SK-N-SH (cell line): ENCODE data around the gene DLL1. TPM values are rescaled to one million over a fixed set of nuclear protein-coding genes. Genes with fewer than 3 reads are reported as not detected.

ENCODE experiments used
- CTCF ChIA-PET: fragments of 300-600, 350-600 bp; formaldehyde crosslinking; extraction: SDS; loops from one replicate; lab custom pipeline; 2021; lab: Yijun Ruan, JAX
- POLR2A ChIA-PET: fragments of 350-600 bp; sonication (Branson Sonifier 250); formaldehyde crosslinking; extraction: SDS; loops from one replicate; lab custom pipeline; 2020; ENCODE audit warnings: antibody characterized with exemption, inconsistent platforms; lab: Yijun Ruan, JAX
- DNase-seq: peaks from one replicate; pipeline ENCODE4 v3.0.0; 2012
- H2AFZ ChIP-seq: fragments of 200-600 bp; sonication (generic); 2 replicates; pipeline ENCODE4 v1.8.1; 2016; ENCODE audit warnings: antibody characterized with exemption, mild to moderate bottlenecking, low read depth
- H3F3A ChIP-seq: fragments of 200-600 bp; sonication (generic); replicated peaks from 2 replicates; pipeline ENCODE3; 2016; ENCODE audit warnings: antibody characterized with exemption, mild to moderate bottlenecking; ENCODE audit not compliant: insufficient read depth
- H3K27ac ChIP-seq, 2 experiments: fragments of 200-500 bp in 1 of 2; fragments of 200-600 bp in 1 of 2; sonication (Bioruptor generic) in 1 of 2; sonication (generic), shearing (Covaris generic) in 1 of 2; 2 replicates each; pipeline versions ENCODE4 v1.5.1 to v1.6.1; 2014 to 2016; ENCODE audit warnings: low read depth in 2 of 2, inconsistent platforms in 1 of 2, low read length in 1 of 2, mild to moderate bottlenecking in 1 of 2, mixed read lengths in 1 of 2
- H3K27me3 ChIP-seq: fragments of 200-600 bp; sonication (generic), shearing (Covaris generic); 2 replicates; pipeline ENCODE4 v1.6.1; 2016; ENCODE audit warnings: mixed run types; ENCODE audit not compliant: insufficient read depth
- H3K36me3 ChIP-seq, 2 experiments: fragments of 200-500 bp in 1 of 2; fragments of 200-600 bp in 1 of 2; sonication (Bioruptor generic) in 1 of 2; sonication (generic) in 1 of 2; replicated peaks in 1 of 2; 2 replicates each; pipeline versions ENCODE3 to v1.5.1; 2014 to 2016; ENCODE audit warnings: low read length in 1 of 2, mild to moderate bottlenecking in 1 of 2; ENCODE audit not compliant: insufficient read depth in 2 of 2, control insufficient read depth in 1 of 2
- H3K4me1 ChIP-seq, 2 experiments: fragments of 200-500 bp in 1 of 2; fragments of 200-600 bp in 1 of 2; sonication (Bioruptor generic) in 1 of 2; sonication (generic), shearing (Covaris generic) in 1 of 2; 2 replicates each; pipeline versions ENCODE4 v1.5.1 to v1.6.1; 2014 to 2016; ENCODE audit warnings: low read depth in 1 of 2, low read length in 1 of 2, mixed run types in 1 of 2; ENCODE audit not compliant: insufficient read depth in 2 of 2, control insufficient read depth in 1 of 2
- H3K4me2 ChIP-seq: fragments of 200-600 bp; sonication (generic), shearing (Covaris generic); 2 replicates; pipeline ENCODE4 v1.6.1; 2017; ENCODE audit warnings: mixed run types
- H3K4me3 ChIP-seq, 2 experiments: fragments of 200-500 bp in 1 of 2; fragments of 200-600 bp in 1 of 2; sonication (Bioruptor generic) in 1 of 2; sonication (generic), shearing (Covaris generic) in 1 of 2; 2 replicates each; pipeline versions ENCODE4 v1.5.1 to v1.8.1; 2014 to 2016; ENCODE audit warnings: low read depth in 2 of 2, inconsistent platforms in 1 of 2, low read length in 1 of 2, mild to moderate bottlenecking in 1 of 2, mixed read lengths in 1 of 2, moderate library complexity in 1 of 2
- H3K79me2 ChIP-seq: fragments of 200-600 bp; sonication (generic); 2 replicates; pipeline ENCODE4 v1.8.1; 2017; ENCODE audit warnings: mild to moderate bottlenecking; ENCODE audit not compliant: insufficient read depth
- H3K9ac ChIP-seq: fragments of 200-600 bp; sonication (generic); 2 replicates; pipeline ENCODE4 v1.6.1; 2017; ENCODE audit warnings: mixed run types
- H3K9me2 ChIP-seq: fragments of 200-600 bp; sonication (generic); 2 replicates; pipeline ENCODE4 v1.6.1; 2017; ENCODE audit warnings: mixed run types
- H3K9me3 ChIP-seq: fragments of 200-600 bp; sonication (generic); 2 replicates; pipeline ENCODE4 v1.6.1; 2017; ENCODE audit warnings: mixed run types, mild to moderate bottlenecking, moderate library complexity
- H4K20me1 ChIP-seq: fragments of 200-600 bp; sonication (generic); 2 replicates; pipeline ENCODE4 v1.6.1; 2017; ENCODE audit warnings: mild to moderate bottlenecking, mixed run types; ENCODE audit not compliant: insufficient read depth
- CTCF ChIP-seq: fragments of 200-600 bp; sonication (generic); IDR thresholded peaks from 2 replicates; pipeline ENCODE4 v1.6.1; 2017; ENCODE audit warnings: antibody characterized with exemption, mild to moderate bottlenecking, moderate library complexity
- EZH2phosphoT487 ChIP-seq: fragments of 200-600 bp; sonication (generic); IDR thresholded peaks from 2 replicates; pipeline ENCODE4 v1.6.1; 2017; ENCODE audit warnings: low read depth, mixed run types, mild to moderate bottlenecking, antibody characterized with exemption, moderate library complexity, borderline replicate concordance
- MAX ChIP-seq: IDR thresholded peaks from 2 replicates; pipeline ENCODE4 v1.4.0; 2012; ENCODE audit warnings: low read depth
- MEF2A ChIP-seq: IDR thresholded peaks from 2 replicates; pipeline ENCODE4 v1.4.0; 2012; ENCODE audit warnings: low read depth, borderline replicate concordance
- MXI1 ChIP-seq: IDR thresholded peaks from 2 replicates; pipeline ENCODE4 v1.6.1; 2012; ENCODE audit warnings: mild to moderate bottlenecking, low read depth, low read length, improper control_type of control experiment
- RXRA ChIP-seq: IDR thresholded peaks from 2 replicates; pipeline ENCODE4 v1.4.0; 2012; ENCODE audit warnings: low read depth, mild to moderate bottlenecking, borderline replicate concordance
- SIN3A ChIP-seq: IDR thresholded peaks from 2 replicates; pipeline ENCODE4 v1.6.1; 2012; ENCODE audit warnings: low read depth, mild to moderate bottlenecking, low read length, moderate library complexity, borderline replicate concordance
- SMC3 ChIP-seq: IDR thresholded peaks from 2 replicates; pipeline ENCODE4 v1.6.1; 2012; ENCODE audit warnings: low read depth, low read length, improper control_type of control experiment
- TAF1 ChIP-seq: IDR thresholded peaks from 2 replicates; pipeline ENCODE4 v1.6.1; 2012; ENCODE audit warnings: low read depth, mild to moderate bottlenecking, low read length, moderate library complexity, borderline replicate concordance
- TEAD4 ChIP-seq: IDR thresholded peaks from 2 replicates; pipeline ENCODE4 v1.4.0; 2012; ENCODE audit warnings: mild to moderate bottlenecking, borderline replicate concordance; ENCODE audit not compliant: insufficient read depth
- WGBS: methylation state at CpG from one replicate; pipeline ENCODE4 v1.1.6; 2017; ENCODE audit warnings: low lambda C conversion rate; 5-methylcytosine and 5-hydroxymethylcytosine counted together
- polyA plus RNA-seq, 3 experiments: library from polyadenylated mRNA; depleted of rRNA; stranded (reverse); fragments of >200 nt; gene quantifications; 2 replicates each; pipeline ENCODE4 v1.2.3, GENCODE V29; 2012
- TF ChIP-seq, protein P1 (sequence below): fragments of 150-350 bp; IDR thresholded peaks from 2 replicates; pipeline ENCODE4 v1.6.1; 2017; ENCODE audit warnings: antibody characterized with exemption, low read length, low read depth, borderline replicate concordance
- TF ChIP-seq, protein P2 (sequence below): IDR thresholded peaks from 2 replicates; pipeline ENCODE4 v1.4.0; 2012; ENCODE audit warnings: low read depth, borderline replicate concordance

The DLL1 gene
- polyA plus RNA-seq, 1 of the 3 experiments (the other 2 are of a cell fraction) = 0.25 TPM

DNA sequence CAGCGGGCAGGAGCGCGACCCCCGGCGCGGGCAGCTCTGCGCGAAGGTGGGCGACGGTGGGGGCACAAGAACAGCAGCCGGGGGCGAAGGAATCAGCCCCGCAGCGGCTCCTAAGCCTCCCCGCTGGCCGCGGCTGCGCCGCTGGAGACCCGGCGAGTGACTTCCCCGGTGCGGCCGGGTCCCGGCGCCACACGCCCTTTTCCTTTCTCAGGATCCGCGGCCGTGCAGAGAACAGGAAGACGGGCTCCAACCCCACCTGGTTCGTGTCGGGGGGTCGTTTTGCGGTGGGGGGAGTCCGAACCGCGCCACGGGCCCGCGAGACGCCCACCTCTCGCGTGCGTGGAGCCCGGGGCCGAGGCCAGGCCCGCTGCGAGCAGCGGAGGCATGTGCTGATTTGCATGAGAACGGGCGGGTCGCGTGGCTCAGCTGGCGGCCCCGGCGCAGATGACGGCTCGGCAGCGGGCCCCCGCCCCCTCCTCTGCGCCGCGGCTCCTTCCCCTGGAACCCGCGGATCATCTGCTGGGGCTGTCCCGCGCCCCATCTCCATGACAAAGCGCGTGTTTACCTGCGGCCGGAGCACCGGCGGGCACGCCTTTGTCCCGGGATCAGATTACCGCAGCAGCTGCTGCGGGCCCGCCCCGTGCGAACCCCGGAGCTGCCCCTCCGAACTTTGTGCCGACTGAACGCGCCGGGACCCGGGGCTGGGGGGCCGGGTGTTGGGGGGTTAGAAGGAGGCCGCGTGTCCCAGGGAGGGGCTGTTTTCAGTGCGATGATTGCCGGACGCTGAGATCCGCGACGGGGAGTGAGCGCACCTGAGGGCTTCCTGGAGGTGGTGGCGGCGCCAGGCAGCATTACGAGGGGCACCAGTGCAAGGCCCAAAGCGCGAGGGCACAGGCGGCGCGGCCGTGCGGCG lies 4.9 kb upstream of the DLL1 start:
- peaks cover 0 to 22% of the 10 kb centered on the region in 2 experiments; a peak in 1 of 4 replicates for H3K4me1 ChIP-seq
- no peaks in the 10 kb centered on the region for H4K20me1 ChIP-seq
- no peak overlapping the region for H3K9ac ChIP-seq
- peak; percentile 53; the same call in 1 of the 2 replicates for TF ChIP-seq EZH2phosphoT487
- TF ChIP-seq TAF1 = no peak
- TF ChIP-seq MAX = peak; percentile 40; the same call in 1 of the 2 replicates
- H3K4me3 ChIP-seq = peak overlapping the region; percentile 45 to 57
- H3K9me2 ChIP-seq = no peaks in the 10 kb centered on the region
- H3F3A ChIP-seq = peaks cover 18% of the 10 kb centered on the region
- H3K4me2 ChIP-seq = peak overlapping the region; percentile 88
- no peaks in the 10 kb centered on the region for H3K9me3 ChIP-seq
- POLR2A ChIA-PET = no interaction called here
- H3K79me2 ChIP-seq = no peaks in the 10 kb centered on the region
- peaks cover 69% of the 10 kb centered on the region for H3K27me3 ChIP-seq
- peak overlapping the region; percentile 65; the same call in 1 of the 2 replicates for H2AFZ ChIP-seq
- CTCF ChIA-PET = interaction anchor here (0.6 to 6.3 kb wide), 7 partner anchors 11 to 506 kb away, joined by 3 to 60 read pairs (median 3); partner anchors contain the start of gene FAM120B
- H3K36me3 ChIP-seq = no peaks in the 10 kb centered on the region
- H3K27ac ChIP-seq = no peak overlapping the region
- DNase-seq = peak; percentile 78
- under 1% methylated on average over 42 of the region's 109 CpGs for WGBS

DNA sequence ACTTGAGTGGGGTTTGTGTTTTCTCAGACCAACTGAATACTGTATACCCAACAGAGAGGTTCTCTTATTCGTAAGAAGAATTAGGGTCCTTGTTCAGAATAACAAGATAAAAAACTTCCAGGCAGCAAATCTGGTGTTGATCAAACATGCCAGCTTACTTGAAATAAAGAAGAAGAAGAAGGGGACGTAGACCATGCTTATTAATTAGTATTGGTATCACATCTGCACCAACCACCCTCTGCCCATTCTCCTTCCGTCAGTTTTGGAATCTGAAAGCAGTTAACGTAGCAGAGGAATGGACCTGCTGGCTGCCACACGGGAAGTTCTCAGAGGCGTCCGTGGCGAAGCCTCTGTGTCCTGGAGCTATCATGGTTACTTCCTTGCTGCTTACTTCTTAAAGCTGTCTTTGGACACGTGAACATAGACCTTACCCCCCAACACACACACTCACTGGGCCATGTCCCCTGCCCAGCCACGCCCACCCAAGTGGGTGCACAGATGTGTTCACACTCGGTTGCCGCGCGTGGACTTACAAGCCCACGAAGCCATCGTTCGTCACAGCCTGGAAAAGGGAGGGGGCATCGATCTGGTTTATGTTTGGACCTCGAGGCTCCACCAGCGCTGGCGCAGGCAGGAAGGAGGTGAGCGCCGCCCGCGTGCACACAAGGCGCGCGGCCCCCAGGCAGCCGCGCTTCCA lies 4.1 kb upstream of the DLL1 start:
- Histone ChIP-seq H3F3A (peaks cover 18% of the 10 kb centered on the region), H3K9me3 (no peaks in the 10 kb centered on the region), H4K20me1 (no peaks in the 10 kb centered on the region), H3K9me2 (no peaks in the 10 kb centered on the region), H3K79me2 (no peaks in the 10 kb centered on the region), H3K27ac (no peak overlapping the region), H3K36me3 (no peaks in the 10 kb centered on the region)
- CTCF ChIA-PET = interaction anchor here (0.8 to 6.3 kb wide), 7 partner anchors 11 to 505 kb away, joined by 3 to 60 read pairs (median 3); partner anchors contain the start of gene FAM120B
- 22% methylated on average over 22 of the region's 30 CpGs for WGBS
- POLR2A ChIA-PET = no interaction called here
- TF ChIP-seq EZH2phosphoT487 = no peak
- no peak for TF ChIP-seq TEAD4
- no peak for TF ChIP-seq SMC3
- TF ChIP-seq CTCF = no peak
- TF ChIP-seq, protein P1, sequence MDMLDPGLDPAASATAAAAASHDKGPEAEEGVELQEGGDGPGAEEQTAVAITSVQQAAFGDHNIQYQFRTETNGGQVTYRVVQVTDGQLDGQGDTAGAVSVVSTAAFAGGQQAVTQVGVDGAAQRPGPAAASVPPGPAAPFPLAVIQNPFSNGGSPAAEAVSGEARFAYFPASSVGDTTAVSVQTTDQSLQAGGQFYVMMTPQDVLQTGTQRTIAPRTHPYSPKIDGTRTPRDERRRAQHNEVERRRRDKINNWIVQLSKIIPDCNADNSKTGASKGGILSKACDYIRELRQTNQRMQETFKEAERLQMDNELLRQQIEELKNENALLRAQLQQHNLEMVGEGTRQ = no peak
- TF ChIP-seq MXI1 = no peak
- TF ChIP-seq, protein P2, sequence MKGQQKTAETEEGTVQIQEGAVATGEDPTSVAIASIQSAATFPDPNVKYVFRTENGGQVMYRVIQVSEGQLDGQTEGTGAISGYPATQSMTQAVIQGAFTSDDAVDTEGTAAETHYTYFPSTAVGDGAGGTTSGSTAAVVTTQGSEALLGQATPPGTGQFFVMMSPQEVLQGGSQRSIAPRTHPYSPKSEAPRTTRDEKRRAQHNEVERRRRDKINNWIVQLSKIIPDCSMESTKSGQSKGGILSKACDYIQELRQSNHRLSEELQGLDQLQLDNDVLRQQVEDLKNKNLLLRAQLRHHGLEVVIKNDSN = no peak
- no peak for TF ChIP-seq MEF2A
- no peak for TF ChIP-seq SIN3A
- TF ChIP-seq RXRA = no peak
- TF ChIP-seq, all 33 proteins: peak for 0
- peak overlapping the region; percentile 88 for H3K4me2 ChIP-seq
- DNase-seq = no peak
- 0 out of 2 replicates have a peak overlapping the region, but pooled peaks have one; percentile 65 for H2AFZ ChIP-seq
- H3K4me1 ChIP-seq = peaks cover 0 to 25% of the 10 kb centered on the region in 2 experiments; a peak in 1 of 4 replicates
- H3K27me3 ChIP-seq = peaks cover 73% of the 10 kb centered on the region
- no peak overlapping the region for H3K9ac ChIP-seq
- H3K4me3 ChIP-seq = peak overlapping the region; percentile 45 to 57
